Peyer's patch (tissue), 4 donors: ENCODE measurements around the gene ME1. TPM values are rescaled to one million over a fixed set of nuclear protein-coding genes. Genes with fewer than 3 reads are reported as not detected.
"Not testable (repeated sequence)": the region's sequence is repeated elsewhere in the genome, so short reads cannot be mapped to it uniquely, and the experiment has no call there.

Experiments used
- DNase-seq, 3 donors: peaks; one replicate each; pipeline ENCODE4 v3.0.0-alpha.2; 2017 to 2019
- H3K27ac ChIP-seq, 4 donors: fragments of 200-600 bp; sonication (generic); one replicate each; pipeline ENCODE4 v1.5.1; 2016 to 2019
- H3K27me3 ChIP-seq, 2 donors: fragments of 200-600 bp; sonication (generic); one replicate each; pipeline ENCODE4 v1.5.1; 2019
- H3K36me3 ChIP-seq, 3 donors: fragments of 200-600 bp; sonication (generic); one replicate each; pipeline ENCODE4 v1.5.1; 2016 to 2019
- H3K4me1 ChIP-seq, 4 donors: fragments of 200-600 bp; sonication (generic); one replicate each; pipeline ENCODE4 v1.5.1; 2016 to 2019
- H3K4me3 ChIP-seq, 4 donors: fragments of 200-600 bp; sonication (generic); 1 replicate in 3 of 4; 2 replicates in 1 of 4; pipeline ENCODE4 v1.5.1; 2016 to 2019; ENCODE audit warnings: mild to moderate bottlenecking in 1 of 4
- H3K9me3 ChIP-seq, 4 donors: fragments of 200-600 bp; sonication (generic); one replicate each; pipeline ENCODE4 v1.5.1; 2016 to 2019; ENCODE audit warnings: mild to moderate bottlenecking in 1 of 4
- CTCF ChIP-seq, 6 experiments: fragments of 450-650 bp in 4 of 6; fragments of 200-600 bp in 2 of 6; sonication (generic) in 1 of 6; IDR thresholded peaks; one replicate each; pipeline ENCODE4 v1.5.1; 2017 to 2019; ENCODE audit warnings: antibody characterized with exemption in 6 of 6, mild to moderate bottlenecking in 3 of 6, moderate library complexity in 1 of 6
- POLR2A ChIP-seq, 2 donors: fragments of 450-650 bp; IDR thresholded peaks; one replicate each; pipeline ENCODE4 v1.5.1; 2017; ENCODE audit warnings: antibody characterized with exemption in 2 of 2, mild to moderate bottlenecking in 2 of 2, moderate library complexity in 2 of 2
- total RNA-seq, 4 donors: library from RNA; depleted of rRNA; stranded (reverse); fragments of >200 nt; gene quantifications; one replicate each; pipeline ENCODE4 v1.1.0, GENCODE V29; 2016

Gene ME1
- total RNA-seq, 4 donors from 2014 or later = 7.4 to 39.1 (median 19.6) TPM

GRCh38 chr6:83257791-83258190 lies 173.1 kb downstream of the ME1 start:
- Histone ChIP-seq H3K36me3 (no peaks in the 10 kb centered on the region), H3K27me3 (no peaks in the 10 kb centered on the region), H3K4me3 (no peak overlapping the region), H3K9me3 (no peaks in the 10 kb centered on the region), H3K27ac (no peak overlapping the region), H3K4me1 (no peaks in the 10 kb centered on the region)
- TF ChIP-seq CTCF (IDR thresholded peaks at IDR 0.05) = no peak
- no peak for TF ChIP-seq POLR2A (IDR thresholded peaks at IDR 0.05)
- DNase-seq = no peak

GRCh38 chr6:83256719-83257118 lies 174.1 kb downstream of the ME1 start:
- H3K4me1 ChIP-seq, H3K36me3 ChIP-seq, H3K9me3 ChIP-seq, H3K27me3 ChIP-seq, H3K27ac ChIP-seq, H3K4me3 ChIP-seq, DNase-seq: not testable (repeated sequence)

- Histone ChIP-seq H3K4me1 (no peaks in the 10 kb centered on the region), H3K9me3 (no peaks in the 10 kb centered on the region), H3K27ac (no peak overlapping the region), H3K27me3 (no peaks in the 10 kb centered on the region), H3K4me3 (no peak overlapping the region), H3K36me3 (no peaks in the 10 kb centered on the region)
- no peak for TF ChIP-seq CTCF (IDR thresholded peaks at IDR 0.05)
- no peak for TF ChIP-seq POLR2A (IDR thresholded peaks at IDR 0.05)
- DNase-seq = no peak
Observed at GRCh38 chr6:83252719-83253118, 178.1 kb downstream of the ME1 start.

GRCh38 chr6:83250235-83250634 lies 180.6 kb downstream of the ME1 start:
- TF ChIP-seq CTCF (IDR thresholded peaks at IDR 0.05) (no peak), POLR2A (IDR thresholded peaks at IDR 0.05) (no peak)
- no peak for DNase-seq
- Histone ChIP-seq H3K36me3 (no peaks in the 10 kb centered on the region), H3K9me3 (no peaks in the 10 kb centered on the region), H3K4me1 (no peaks in the 10 kb centered on the region), H3K4me3 (no peak overlapping the region), H3K27me3 (no peaks in the 10 kb centered on the region), H3K27ac (no peak overlapping the region)

GRCh38 chr6:83247471-83247870 lies 183.4 kb downstream of the ME1 start:
- Histone ChIP-seq H3K4me1 (no peaks in the 10 kb centered on the region), H3K27me3 (no peaks in the 10 kb centered on the region), H3K27ac (no peak overlapping the region), H3K9me3 (no peaks in the 10 kb centered on the region), H3K36me3 (no peaks in the 10 kb centered on the region), H3K4me3 (no peak overlapping the region)
- DNase-seq = no peak
- TF ChIP-seq POLR2A (IDR thresholded peaks at IDR 0.05) (no peak), CTCF (IDR thresholded peaks at IDR 0.05) (no peak)

- Histone ChIP-seq H3K4me1 (no peaks in the 10 kb centered on the region), H3K9me3 (no peaks in the 10 kb centered on the region)
Observed at GRCh38 chr6:83231146-83231545, 199.7 kb downstream of the ME1 start.

More at GRCh38 chr6:83231146-83231545, 199.7 kb downstream of the ME1 start:
- TF ChIP-seq POLR2A (IDR thresholded peaks at IDR 0.05) (no peak), CTCF (IDR thresholded peaks at IDR 0.05) (no peak)
- no peaks in the 10 kb centered on the region for H3K27me3 ChIP-seq
- DNase-seq = no peak
- H3K4me3 ChIP-seq = no peak overlapping the region
- no peak overlapping the region for H3K27ac ChIP-seq
- H3K36me3 ChIP-seq = peaks cover 0 to 4% (median 0%) of the 10 kb centered on the region in 3 donors
